T-cell (primary cell): ENCODE measurements around the gene AP1S1. TPM values are rescaled to one million over a fixed set of nuclear protein-coding genes. Genes with fewer than 3 reads are reported as not detected.

Experiments
- ATAC-seq, 4 experiments: fragments of 200-7000 bp in 3 of 4; fragments of 150-1000 bp in 1 of 4; cut with Tn5 transposase; replicated peaks in 1 of 4; 1 replicate in 3 of 4; 2 replicates in 1 of 4; pipeline ENCODE4 v1.10.0; 2021; ENCODE audit warnings: moderate library complexity in 3 of 4, mild to moderate bottlenecking in 2 of 4, moderate number of reproducible peaks in 1 of 4
- CTCF ChIA-PET, 2 donors: fragments of 300-600 bp; sonication (Branson Sonifier 250); formaldehyde crosslinking; loops; one replicate each; lab custom pipeline; 2022; ENCODE audit warnings: antibody characterized with exemption in 2 of 2; lab: Charles Lee
- POLR2A ChIA-PET, 2 donors: fragments of 300-600 bp; sonication (Branson Sonifier 250); formaldehyde crosslinking; loops; one replicate each; lab custom pipeline; 2022; ENCODE audit warnings: antibody characterized with exemption in 2 of 2; lab: Charles Lee
- DNase-seq, 35 experiments: peaks; one replicate each; pipeline versions ENCODE4 v3.0.0 to v3.0.0-alpha.2; 2013 to 2023
- H3K27ac ChIP-seq: one replicate; pipeline ENCODE4 v1.5.1; 2013; ENCODE audit warnings: low read length
- H3K27me3 ChIP-seq, 2 experiments: replicated peaks in 1 of 2; 1 replicate in 1 of 2; 2 replicates in 1 of 2; pipeline versions ENCODE4 v1.6.1 to v1.7.0; 2013; ENCODE audit warnings: low read length in 1 of 2, mixed read lengths in 1 of 2; ENCODE audit not compliant: control insufficient read depth in 2 of 2, insufficient read depth in 2 of 2; ENCODE audit errors: extremely low read depth in 1 of 2
- H3K36me3 ChIP-seq, 2 donors: 1 replicate in 1 of 2; 2 replicates in 1 of 2; pipeline versions ENCODE4 v1.6.1 to v1.7.0; 2013; ENCODE audit warnings: low read length in 1 of 2; ENCODE audit not compliant: control insufficient read depth in 2 of 2, insufficient read depth in 1 of 2; ENCODE audit errors: extremely low read depth in 1 of 2
- H3K4me1 ChIP-seq, 2 experiments: 1 replicate in 1 of 2; 2 replicates in 1 of 2; pipeline versions ENCODE4 v1.6.1 to v1.7.0; 2013; ENCODE audit warnings: low read length in 2 of 2, mixed read lengths in 1 of 2; ENCODE audit not compliant: insufficient read depth in 2 of 2, control insufficient read depth in 1 of 2; ENCODE audit errors: extremely low read depth in 1 of 2
- H3K4me3 ChIP-seq, 2 donors: 1 replicate in 1 of 2; 2 replicates in 1 of 2; pipeline versions ENCODE4 v1.5.1 to v1.7.0; 2013; ENCODE audit warnings: mild to moderate bottlenecking in 2 of 2, low read length in 1 of 2, moderate library complexity in 1 of 2; ENCODE audit not compliant: control insufficient read depth in 1 of 2; ENCODE audit errors: extremely low read depth in 1 of 2
- H3K9me3 ChIP-seq: 2 replicates; pipeline ENCODE4 v1.7.0; 2013
- H3K27ac Mint-ChIP-seq, 2 donors: one replicate each; pipeline ENCODE4 v1.8.0; 2020 to 2021; ENCODE audit warnings: mild to moderate bottlenecking in 2 of 2, mixed read lengths in 2 of 2
- H3K27me3 Mint-ChIP-seq, 2 donors: one replicate each; pipeline ENCODE4 v1.8.0; 2021 to 2022; ENCODE audit warnings: mixed read lengths in 2 of 2
- H3K36me3 Mint-ChIP-seq: one replicate; pipeline ENCODE4 v1.8.0; 2021; ENCODE audit warnings: mixed read lengths
- H3K4me1 Mint-ChIP-seq, 3 donors: one replicate each; pipeline ENCODE4 v1.8.0; 2020 to 2022; ENCODE audit warnings: mixed read lengths in 3 of 3, mild to moderate bottlenecking in 1 of 3
- H3K4me3 Mint-ChIP-seq, 3 donors: one replicate each; pipeline ENCODE4 v1.8.0; 2020 to 2022; ENCODE audit warnings: mild to moderate bottlenecking in 3 of 3, mixed read lengths in 3 of 3, moderate library complexity in 3 of 3
- H3K9me3 Mint-ChIP-seq, 3 donors: one replicate each; pipeline ENCODE4 v1.8.0; 2020 to 2022; ENCODE audit warnings: mixed read lengths in 3 of 3
- WGBS: methylation state at CpG from one replicate; pipeline ENCODE4 v1.1.5; 2013; ENCODE audit warnings: missing lambda C conversion rate; ENCODE audit not compliant: insufficient coverage; 5-methylcytosine and 5-hydroxymethylcytosine counted together
- total RNA-seq, 35 experiments: library from RNA in 6 of 35; stranded (reverse) in 6 of 35; fragments of 120-200 nt in 1 of 35; gene quantifications; one replicate each; pipeline versions ENCODE4 v1.2.1 to v1.2.4 and lab custom pipeline; 2013 to 2026

Gene AP1S1
- total RNA-seq, 5 donors from 2014 or later (not counting 1 experiment from before 2014, with no cell fraction given): 8.1 to 16.7 (median 14.4) TPM

DNA sequence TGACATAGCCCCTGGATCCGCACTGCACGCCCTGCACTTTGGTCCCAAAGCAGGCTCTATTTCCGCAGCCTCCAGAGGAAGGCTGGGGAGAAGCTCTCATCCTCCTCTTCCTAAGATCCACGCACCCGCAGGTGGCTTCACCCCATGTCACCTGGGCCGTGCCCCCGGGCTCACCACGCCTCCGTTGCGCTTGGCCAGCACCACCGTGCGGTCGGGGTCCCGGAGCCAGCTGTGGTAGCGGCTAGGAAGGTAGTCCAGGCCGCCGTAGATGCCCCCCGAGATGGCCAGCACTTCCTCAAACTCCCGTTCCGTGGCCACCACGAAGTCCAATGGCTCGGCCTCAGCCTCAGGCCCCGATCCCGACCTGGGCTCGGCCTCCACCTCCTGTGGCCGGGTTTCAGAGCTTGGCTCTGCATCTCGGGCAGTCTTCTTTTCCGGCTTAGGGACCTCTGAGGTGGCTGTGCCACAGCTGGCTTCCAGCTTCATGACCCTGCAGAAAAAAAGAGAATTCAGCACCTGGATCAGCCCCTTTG is 20.1 kb downstream of the AP1S1 start:
- Histone ChIP-seq H3K9me3 (no peaks in the 10 kb centered on the region), H3K27me3 (peaks cover 7 to 94% of the 10 kb centered on the region in 2 experiments), H3K4me1 (peaks cover 24 to 59% of the 10 kb centered on the region in 2 experiments), H3K27ac (no peak overlapping the region), H3K36me3 (no peaks in the 10 kb centered on the region), H3K4me3 (no peak overlapping the region)
- ATAC-seq: no peak
- Mint-ChIP-seq H3K9me3 (no peaks in the 10 kb centered on the region), H3K4me3 (peak overlapping the region in 2 of 3 donors; percentile 9 to 74), H3K36me3 (no peaks in the 10 kb centered on the region), H3K27ac (no peak overlapping the region), H3K27me3 (peaks cover 70 to 85% of the 10 kb centered on the region in 2 donors), H3K4me1 (peaks cover 49 to 58% (median 52%) of the 10 kb centered on the region in 3 donors)
- ChIA-PET CTCF (interaction anchor here in 1 of 2 donors (0.6 to 1.6 kb wide), 5 partner anchors 9 to 70 kb away, joined by 3 to 17 read pairs (median 4); partner anchors contain the start of genes FIS1 and VGF), POLR2A (no interaction called here)
- WGBS: 12% methylated on average over 26 of the region's 28 CpGs
- DNase-seq: no peak

DNA sequence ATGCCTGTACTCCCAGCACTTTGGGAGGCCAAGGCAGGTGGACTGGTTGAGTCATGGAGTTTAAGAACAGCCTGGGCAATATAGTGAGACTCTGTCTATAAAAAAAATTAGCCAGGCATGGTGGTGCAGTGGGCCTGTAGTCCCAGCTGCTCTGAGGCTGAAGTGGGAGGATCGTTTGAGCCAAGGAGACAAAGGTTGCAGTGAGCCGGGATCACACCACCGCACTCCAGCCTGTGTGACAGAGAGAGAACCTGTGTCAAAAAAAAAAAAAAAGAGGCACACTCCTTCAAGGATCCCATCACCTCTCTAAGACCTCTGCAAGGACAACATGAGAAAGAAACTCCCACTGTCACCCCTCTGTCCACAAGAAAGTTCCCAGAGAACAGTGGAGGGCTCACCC is 21.4 kb downstream of the AP1S1 start:
- H3K36me3 Mint-ChIP-seq: no peaks in the 10 kb centered on the region
- WGBS: no CpG with 5 or more reads among the region's 3 CpGs
- H3K27me3 Mint-ChIP-seq: peaks cover 68 to 77% of the 10 kb centered on the region in 2 donors
- H3K4me3 Mint-ChIP-seq: peak overlapping the region in 1 of 3 donors; percentile 45
- Histone ChIP-seq H3K27ac (no peak overlapping the region), H3K4me3 (no peak overlapping the region), H3K9me3 (no peaks in the 10 kb centered on the region), H3K4me1 (peaks cover 20 to 50% of the 10 kb centered on the region in 2 experiments), H3K36me3 (no peaks in the 10 kb centered on the region), H3K27me3 (peaks cover 1 to 93% of the 10 kb centered on the region in 2 experiments)
- no peak overlapping the region for H3K27ac Mint-ChIP-seq
- ChIA-PET CTCF (interaction anchor here in 1 of 2 donors (0.7 kb wide), 1 partner anchor 17 kb away, joined by 3 read pairs; no protein-coding TSS in a partner anchor), POLR2A (no interaction called here)
- ATAC-seq: no peak
- H3K4me1 Mint-ChIP-seq: peaks cover 39 to 51% (median 44%) of the 10 kb centered on the region in 3 donors
- H3K9me3 Mint-ChIP-seq: no peaks in the 10 kb centered on the region
- DNase-seq: no peak

- H3K27ac ChIP-seq: no peak overlapping the region
- no peak overlapping the region for H3K4me3 ChIP-seq
- ChIA-PET POLR2A (no interaction called here), CTCF (no interaction called here)
- 40% methylated on average over 1 of the region's 2 CpGs for WGBS
- peaks cover 4 to 30% of the 10 kb centered on the region in 2 experiments for H3K4me1 ChIP-seq
- no peak overlapping the region for H3K4me3 Mint-ChIP-seq
- DNase-seq: no peak
- no peaks in the 10 kb centered on the region for H3K9me3 ChIP-seq
- no peaks in the 10 kb centered on the region for H3K36me3 Mint-ChIP-seq
- H3K27me3 ChIP-seq: peaks cover 0 to 91% of the 10 kb centered on the region in 2 experiments
- H3K36me3 ChIP-seq: no peaks in the 10 kb centered on the region
- H3K4me1 Mint-ChIP-seq: peaks cover 26 to 37% (median 36%) of the 10 kb centered on the region in 3 donors
- peaks cover 69 to 76% of the 10 kb centered on the region in 2 donors for H3K27me3 Mint-ChIP-seq
- H3K27ac Mint-ChIP-seq: no peak overlapping the region
- ATAC-seq: no peak
- no peaks in the 10 kb centered on the region for H3K9me3 Mint-ChIP-seq
These were observed 23.4 kb downstream of the AP1S1 start for GRCh38 chr7:101177644-101178043.

- Histone ChIP-seq H3K9me3 (no peaks in the 10 kb centered on the region), H3K36me3 (no peaks in the 10 kb centered on the region), H3K4me1 (peaks cover 2 to 16% of the 10 kb centered on the region in 2 experiments), H3K4me3 (no peak overlapping the region), H3K27ac (no peak overlapping the region), H3K27me3 (peaks cover 0 to 83% of the 10 kb centered on the region in 2 experiments)
- POLR2A ChIA-PET: no interaction called here
- H3K36me3 Mint-ChIP-seq: no peaks in the 10 kb centered on the region
- H3K27ac Mint-ChIP-seq: no peak overlapping the region
- CTCF ChIA-PET: interaction anchor here in 1 of 2 donors (0.8 kb wide), 1 partner anchor 35 kb away, joined by 3 read pairs; no protein-coding TSS in a partner anchor
- peaks cover 63 to 68% of the 10 kb centered on the region in 2 donors for H3K27me3 Mint-ChIP-seq
- ATAC-seq: no peak
- H3K4me1 Mint-ChIP-seq: peaks cover 14 to 26% (median 24%) of the 10 kb centered on the region in 3 donors
- no peak for DNase-seq
- H3K9me3 Mint-ChIP-seq: no peaks in the 10 kb centered on the region
- 4% methylated on average over 9 of the region's 20 CpGs for WGBS
- H3K4me3 Mint-ChIP-seq: peak overlapping the region in 1 of 3 donors; percentile 63
These were observed 24.8 kb downstream of the AP1S1 start for GRCh38 chr7:101179117-101179516.

DNA sequence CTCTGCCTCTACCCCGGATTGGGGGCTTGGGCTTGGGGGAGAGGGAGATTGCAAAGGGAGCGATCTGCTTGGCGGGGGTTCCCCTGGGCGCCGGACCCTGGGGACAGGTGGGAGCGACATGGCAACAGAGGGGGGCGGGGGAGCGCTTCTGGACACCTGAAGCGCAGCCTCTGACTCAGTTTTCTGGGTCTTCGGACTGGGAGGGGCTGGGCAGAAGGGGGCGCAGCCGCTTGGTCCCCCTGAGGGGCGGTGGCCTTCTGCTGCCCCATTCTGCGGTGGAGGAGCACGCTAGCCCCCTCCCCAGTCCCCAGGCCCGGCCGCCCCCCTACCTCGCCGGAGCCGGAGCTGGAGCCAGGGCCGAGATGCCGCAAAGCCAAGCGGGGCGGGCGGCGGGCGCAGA is 25.4 kb downstream of the AP1S1 start:
- Histone ChIP-seq H3K36me3 (no peaks in the 10 kb centered on the region), H3K27me3 (peaks cover 0 to 81% of the 10 kb centered on the region in 2 experiments), H3K4me1 (peaks cover 2 to 10% of the 10 kb centered on the region in 2 experiments), H3K4me3 (no peak overlapping the region), H3K9me3 (no peaks in the 10 kb centered on the region), H3K27ac (no peak overlapping the region)
- no peak for ATAC-seq
- Mint-ChIP-seq H3K36me3 (no peaks in the 10 kb centered on the region), H3K27ac (no peak overlapping the region), H3K4me3 (peak overlapping the region in 1 of 3 donors; percentile 63), H3K4me1 (peaks cover 8 to 20% (median 18%) of the 10 kb centered on the region in 3 donors), H3K27me3 (peaks cover 60 to 64% of the 10 kb centered on the region in 2 donors), H3K9me3 (no peaks in the 10 kb centered on the region)
- DNase-seq: no peak
- ChIA-PET CTCF (interaction anchor here in 1 of 2 donors (0.7 kb wide), 1 partner anchor 182 kb away, joined by 4 read pairs; no protein-coding TSS in a partner anchor), POLR2A (no interaction called here)
- WGBS: 6% methylated on average over 25 of the region's 27 CpGs

- Mint-ChIP-seq H3K36me3 (no peaks in the 10 kb centered on the region), H3K9me3 (no peaks in the 10 kb centered on the region), H3K4me3 (peak within 1 kb of the TSS in 1 of 3 donors; percentile 63), H3K27me3 (peaks cover 60 to 61% of the 10 kb centered on the region in 2 donors), H3K4me1 (peaks cover 8 to 16% (median 15%) of the 10 kb centered on the region in 3 donors), H3K27ac (peak within 1 kb of the TSS in 1 of 2 donors; percentile 63)
- ATAC-seq (peak in 2 of 4 experiments; percentile 16 to 24), DNase-seq (no peak)
- no peaks in the 10 kb centered on the region for H3K36me3 ChIP-seq
- ChIA-PET CTCF (interaction anchor here in 1 of 2 donors (0.7 kb wide), 1 partner anchor 181 kb away, joined by 4 read pairs; no protein-coding TSS in a partner anchor), POLR2A (no interaction called here)
- peaks cover 4 to 78% of the 10 kb centered on the region in 2 experiments for H3K27me3 ChIP-seq
- H3K9me3 ChIP-seq: no peaks in the 10 kb centered on the region
- no peak within 1 kb of the TSS for H3K27ac ChIP-seq
- H3K4me3 ChIP-seq: no peak within 1 kb of the TSS
- WGBS: 5% methylated on average over 46 of the region's 56 CpGs
- peaks cover 2 to 10% of the 10 kb centered on the region in 2 experiments for H3K4me1 ChIP-seq
These were observed 26.0 kb downstream of the AP1S1 start, which contains the start of gene NAT16 for GRCh38 chr7:101180130-101180755. Gene NAT16, minus strand, starts transcription at chr7:101180293. Its CDS starts 5,486 bp downstream, at chr7:101174807.
